ENCODE measurements around the gene FRAT2. TPM values are rescaled to one million over a fixed set of nuclear protein-coding genes. Genes with fewer than 3 reads are reported as not detected.
A peak's percentile ranks its signal among the peaks of the same experiment; 100 is the strongest.

Gene FRAT2
- total and polyA plus RNA-seq, 10 of the 15 experiments (the other 5 are each of a cell fraction or from before 2014, with no cell fraction given), result 0.69 to 5.9 (median 3.8) TPM

DNA sequence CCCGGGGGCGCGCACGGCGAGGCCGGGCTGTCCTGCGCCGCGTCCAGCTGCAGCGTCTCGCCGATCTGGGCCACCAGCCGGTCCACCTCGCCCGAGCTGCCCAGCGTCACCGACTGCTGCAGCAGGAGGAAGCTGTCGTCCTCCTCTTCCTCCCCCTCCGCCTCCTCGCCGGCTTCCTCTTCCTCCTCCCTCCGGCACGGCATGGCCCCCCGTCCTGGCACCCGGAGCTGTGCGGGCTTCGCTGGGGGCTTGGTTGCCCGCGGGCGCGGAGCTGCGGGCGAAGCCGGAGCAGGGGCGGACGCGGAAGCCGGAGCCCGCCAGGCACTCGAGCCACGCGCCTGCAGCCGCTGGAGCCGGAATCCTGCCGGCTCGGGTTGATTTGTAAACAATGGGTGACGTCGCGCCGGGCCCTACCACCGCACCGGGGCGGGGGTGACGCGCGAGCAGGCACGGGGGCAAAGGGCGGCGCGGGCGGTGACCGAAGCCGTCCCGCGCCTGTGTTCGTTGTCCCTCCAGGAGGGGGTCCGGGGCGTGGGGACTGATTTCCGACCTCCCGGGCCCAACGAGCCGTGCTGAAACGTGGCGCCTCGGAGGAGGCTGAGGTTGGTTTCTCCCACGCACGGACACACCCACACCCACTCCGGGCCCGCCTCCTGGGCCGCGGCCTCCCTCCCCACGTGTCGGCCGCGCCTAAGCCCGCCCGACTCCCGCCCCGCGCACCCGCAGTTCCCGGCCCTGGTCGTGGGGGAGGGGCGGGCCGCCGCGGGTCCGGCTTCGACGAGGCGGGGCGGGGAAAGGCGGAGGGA, at the start of gene FRAT2 (continued):
- TF ChIP-seq, protein P1, sequence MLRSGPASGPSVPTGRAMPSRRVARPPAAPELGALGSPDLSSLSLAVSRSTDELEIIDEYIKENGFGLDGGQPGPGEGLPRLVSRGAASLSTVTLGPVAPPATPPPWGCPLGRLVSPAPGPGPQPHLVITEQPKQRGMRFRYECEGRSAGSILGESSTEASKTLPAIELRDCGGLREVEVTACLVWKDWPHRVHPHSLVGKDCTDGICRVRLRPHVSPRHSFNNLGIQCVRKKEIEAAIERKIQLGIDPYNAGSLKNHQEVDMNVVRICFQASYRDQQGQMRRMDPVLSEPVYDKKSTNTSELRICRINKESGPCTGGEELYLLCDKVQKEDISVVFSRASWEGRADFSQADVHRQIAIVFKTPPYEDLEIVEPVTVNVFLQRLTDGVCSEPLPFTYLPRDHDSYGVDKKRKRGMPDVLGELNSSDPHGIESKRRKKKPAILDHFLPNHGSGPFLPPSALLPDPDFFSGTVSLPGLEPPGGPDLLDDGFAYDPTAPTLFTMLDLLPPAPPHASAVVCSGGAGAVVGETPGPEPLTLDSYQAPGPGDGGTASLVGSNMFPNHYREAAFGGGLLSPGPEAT (IDR thresholded peaks at IDR 0.05; ENCODE audit: low read depth), result peak; percentile 50; the same call in 1 of the 2 replicates
- TF ChIP-seq, protein P2, sequence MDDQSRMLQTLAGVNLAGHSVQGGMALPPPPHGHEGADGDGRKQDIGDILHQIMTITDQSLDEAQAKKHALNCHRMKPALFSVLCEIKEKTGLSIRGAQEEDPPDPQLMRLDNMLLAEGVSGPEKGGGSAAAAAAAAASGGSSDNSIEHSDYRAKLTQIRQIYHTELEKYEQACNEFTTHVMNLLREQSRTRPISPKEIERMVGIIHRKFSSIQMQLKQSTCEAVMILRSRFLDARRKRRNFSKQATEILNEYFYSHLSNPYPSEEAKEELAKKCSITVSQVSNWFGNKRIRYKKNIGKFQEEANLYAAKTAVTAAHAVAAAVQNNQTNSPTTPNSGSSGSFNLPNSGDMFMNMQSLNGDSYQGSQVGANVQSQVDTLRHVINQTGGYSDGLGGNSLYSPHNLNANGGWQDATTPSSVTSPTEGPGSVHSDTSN (IDR thresholded peaks at IDR 0.05; ENCODE audit: insufficient replicate concordance, low read depth, low read length), result no peak
- TF ChIP-seq RAD51 (IDR thresholded peaks at IDR 0.05) (no peak), CREM (IDR thresholded peaks at IDR 0.05; ENCODE audit: low read depth) (peak; percentile 73; the same call in 1 of the 2 replicates), MTA3 (IDR thresholded peaks at IDR 0.05; ENCODE audit: borderline replicate concordance, low read length) (no peak), CBX5 (IDR thresholded peaks at IDR 0.05; ENCODE audit: low read depth) (no peak), SREBF2 (IDR thresholded peaks at IDR 0.05; ENCODE audit: low read length) (no peak), POLR2A (IDR thresholded peaks at IDR 0.05; ENCODE audit: low read depth, low read length) (peak; percentile 76), HDAC2 (IDR thresholded peaks at IDR 0.05) (no peak), MXI1 (IDR thresholded peaks at IDR 0.05; ENCODE audit: low read depth, low read length) (peak; percentile 92), SMARCA5 (IDR thresholded peaks at IDR 0.05) (no peak), ASH2L (IDR thresholded peaks at IDR 0.05; ENCODE audit: borderline replicate concordance, low read depth) (no peak), RUNX3 (IDR thresholded peaks at IDR 0.05; ENCODE audit: low read length) (peak; percentile 19; the same call in 1 of the 2 replicates), PML (IDR thresholded peaks at IDR 0.05; ENCODE audit: low read length) (no peak), CHD2 (IDR thresholded peaks at IDR 0.05; ENCODE audit: borderline replicate concordance, low read depth, low read length) (peak; percentile 60), JUND (IDR thresholded peaks at IDR 0.05; ENCODE audit: low read depth, low read length) (peak; percentile 99)
- TF ChIP-seq, protein P3, sequence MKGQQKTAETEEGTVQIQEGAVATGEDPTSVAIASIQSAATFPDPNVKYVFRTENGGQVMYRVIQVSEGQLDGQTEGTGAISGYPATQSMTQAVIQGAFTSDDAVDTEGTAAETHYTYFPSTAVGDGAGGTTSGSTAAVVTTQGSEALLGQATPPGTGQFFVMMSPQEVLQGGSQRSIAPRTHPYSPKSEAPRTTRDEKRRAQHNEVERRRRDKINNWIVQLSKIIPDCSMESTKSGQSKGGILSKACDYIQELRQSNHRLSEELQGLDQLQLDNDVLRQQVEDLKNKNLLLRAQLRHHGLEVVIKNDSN (IDR thresholded peaks at IDR 0.05; ENCODE audit: borderline replicate concordance, extremely low read length, insufficient read depth, low read depth, low read length), result peak; percentile 75
- TF ChIP-seq, protein P4, sequence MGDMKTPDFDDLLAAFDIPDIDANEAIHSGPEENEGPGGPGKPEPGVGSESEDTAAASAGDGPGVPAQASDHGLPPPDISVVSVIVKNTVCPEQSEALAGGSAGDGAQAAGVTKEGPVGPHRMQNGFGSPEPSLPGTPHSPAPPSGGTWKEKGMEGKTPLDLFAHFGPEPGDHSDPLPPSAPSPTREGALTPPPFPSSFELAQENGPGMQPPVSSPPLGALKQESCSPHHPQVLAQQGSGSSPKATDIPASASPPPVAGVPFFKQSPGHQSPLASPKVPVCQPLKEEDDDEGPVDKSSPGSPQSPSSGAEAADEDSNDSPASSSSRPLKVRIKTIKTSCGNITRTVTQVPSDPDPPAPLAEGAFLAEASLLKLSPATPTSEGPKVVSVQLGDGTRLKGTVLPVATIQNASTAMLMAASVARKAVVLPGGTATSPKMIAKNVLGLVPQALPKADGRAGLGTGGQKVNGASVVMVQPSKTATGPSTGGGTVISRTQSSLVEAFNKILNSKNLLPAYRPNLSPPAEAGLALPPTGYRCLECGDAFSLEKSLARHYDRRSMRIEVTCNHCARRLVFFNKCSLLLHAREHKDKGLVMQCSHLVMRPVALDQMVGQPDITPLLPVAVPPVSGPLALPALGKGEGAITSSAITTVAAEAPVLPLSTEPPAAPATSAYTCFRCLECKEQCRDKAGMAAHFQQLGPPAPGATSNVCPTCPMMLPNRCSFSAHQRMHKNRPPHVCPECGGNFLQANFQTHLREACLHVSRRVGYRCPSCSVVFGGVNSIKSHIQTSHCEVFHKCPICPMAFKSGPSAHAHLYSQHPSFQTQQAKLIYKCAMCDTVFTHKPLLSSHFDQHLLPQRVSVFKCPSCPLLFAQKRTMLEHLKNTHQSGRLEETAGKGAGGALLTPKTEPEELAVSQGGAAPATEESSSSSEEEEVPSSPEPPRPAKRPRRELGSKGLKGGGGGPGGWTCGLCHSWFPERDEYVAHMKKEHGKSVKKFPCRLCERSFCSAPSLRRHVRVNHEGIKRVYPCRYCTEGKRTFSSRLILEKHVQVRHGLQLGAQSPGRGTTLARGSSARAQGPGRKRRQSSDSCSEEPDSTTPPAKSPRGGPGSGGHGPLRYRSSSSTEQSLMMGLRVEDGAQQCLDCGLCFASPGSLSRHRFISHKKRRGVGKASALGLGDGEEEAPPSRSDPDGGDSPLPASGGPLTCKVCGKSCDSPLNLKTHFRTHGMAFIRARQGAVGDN (IDR thresholded peaks at IDR 0.05), result peak; percentile 1; the same call in 1 of the 2 replicates
- TF ChIP-seq, protein P5, sequence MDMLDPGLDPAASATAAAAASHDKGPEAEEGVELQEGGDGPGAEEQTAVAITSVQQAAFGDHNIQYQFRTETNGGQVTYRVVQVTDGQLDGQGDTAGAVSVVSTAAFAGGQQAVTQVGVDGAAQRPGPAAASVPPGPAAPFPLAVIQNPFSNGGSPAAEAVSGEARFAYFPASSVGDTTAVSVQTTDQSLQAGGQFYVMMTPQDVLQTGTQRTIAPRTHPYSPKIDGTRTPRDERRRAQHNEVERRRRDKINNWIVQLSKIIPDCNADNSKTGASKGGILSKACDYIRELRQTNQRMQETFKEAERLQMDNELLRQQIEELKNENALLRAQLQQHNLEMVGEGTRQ (IDR thresholded peaks at IDR 0.05; ENCODE audit: borderline replicate concordance, low read depth, low read length), result 0 out of 2 replicates have a peak, but pooled peaks have one; percentile 10
- TF ChIP-seq, protein P6, sequence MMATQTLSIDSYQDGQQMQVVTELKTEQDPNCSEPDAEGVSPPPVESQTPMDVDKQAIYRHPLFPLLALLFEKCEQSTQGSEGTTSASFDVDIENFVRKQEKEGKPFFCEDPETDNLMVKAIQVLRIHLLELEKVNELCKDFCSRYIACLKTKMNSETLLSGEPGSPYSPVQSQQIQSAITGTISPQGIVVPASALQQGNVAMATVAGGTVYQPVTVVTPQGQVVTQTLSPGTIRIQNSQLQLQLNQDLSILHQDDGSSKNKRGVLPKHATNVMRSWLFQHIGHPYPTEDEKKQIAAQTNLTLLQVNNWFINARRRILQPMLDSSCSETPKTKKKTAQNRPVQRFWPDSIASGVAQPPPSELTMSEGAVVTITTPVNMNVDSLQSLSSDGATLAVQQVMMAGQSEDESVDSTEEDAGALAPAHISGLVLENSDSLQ (IDR thresholded peaks at IDR 0.05), result 0 out of 2 replicates have a peak, but pooled peaks have one; percentile 23
